ENCODE results near the gene CINP.
"Not testable (repeated sequence)": the region's sequence is repeated elsewhere in the genome, so short reads cannot be mapped to it uniquely, and the experiment has no call there.

DNA sequence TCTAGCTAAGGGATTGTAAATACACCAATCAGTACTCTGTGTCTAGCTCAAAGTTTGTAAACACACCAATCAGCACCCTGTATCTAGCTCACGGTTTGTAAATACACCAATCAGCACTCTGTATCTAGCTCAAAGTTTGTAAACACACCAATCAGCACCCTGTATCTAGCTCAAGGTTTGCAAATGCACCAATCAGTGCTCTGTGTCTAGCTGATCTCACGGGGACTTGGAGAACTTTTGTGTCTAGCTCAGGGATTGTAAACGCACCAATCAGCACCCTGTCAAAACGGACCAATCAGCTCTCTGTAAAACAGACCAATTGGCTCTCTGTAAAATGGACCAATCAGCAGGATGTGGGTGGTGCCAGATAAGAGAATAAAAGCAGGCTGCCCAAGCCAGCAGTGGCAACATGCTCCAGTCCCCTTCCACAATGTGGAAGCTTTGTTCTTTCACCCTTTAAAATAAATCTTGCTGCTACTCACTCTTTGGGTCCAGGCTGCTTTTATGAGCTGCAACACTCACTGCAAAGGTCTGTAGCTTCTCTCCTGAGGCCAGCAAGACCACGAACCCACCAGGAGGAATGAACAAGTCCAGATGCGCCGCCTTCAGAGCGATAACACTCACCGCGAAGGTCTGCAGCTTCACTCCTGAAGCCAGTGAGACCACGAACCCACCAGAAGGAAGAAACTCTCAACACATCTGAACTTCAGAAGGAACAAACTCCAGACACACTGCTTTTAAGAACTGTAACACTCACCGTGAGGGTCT is 64.2 kb downstream of the CINP start:
- TF ChIP-seq, protein P1, sequence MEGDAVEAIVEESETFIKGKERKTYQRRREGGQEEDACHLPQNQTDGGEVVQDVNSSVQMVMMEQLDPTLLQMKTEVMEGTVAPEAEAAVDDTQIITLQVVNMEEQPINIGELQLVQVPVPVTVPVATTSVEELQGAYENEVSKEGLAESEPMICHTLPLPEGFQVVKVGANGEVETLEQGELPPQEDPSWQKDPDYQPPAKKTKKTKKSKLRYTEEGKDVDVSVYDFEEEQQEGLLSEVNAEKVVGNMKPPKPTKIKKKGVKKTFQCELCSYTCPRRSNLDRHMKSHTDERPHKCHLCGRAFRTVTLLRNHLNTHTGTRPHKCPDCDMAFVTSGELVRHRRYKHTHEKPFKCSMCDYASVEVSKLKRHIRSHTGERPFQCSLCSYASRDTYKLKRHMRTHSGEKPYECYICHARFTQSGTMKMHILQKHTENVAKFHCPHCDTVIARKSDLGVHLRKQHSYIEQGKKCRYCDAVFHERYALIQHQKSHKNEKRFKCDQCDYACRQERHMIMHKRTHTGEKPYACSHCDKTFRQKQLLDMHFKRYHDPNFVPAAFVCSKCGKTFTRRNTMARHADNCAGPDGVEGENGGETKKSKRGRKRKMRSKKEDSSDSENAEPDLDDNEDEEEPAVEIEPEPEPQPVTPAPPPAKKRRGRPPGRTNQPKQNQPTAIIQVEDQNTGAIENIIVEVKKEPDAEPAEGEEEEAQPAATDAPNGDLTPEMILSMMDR (IDR thresholded peaks at IDR 0.05) = not testable (repeated sequence)
- not testable (repeated sequence) for TF ChIP-seq POLR2A (IDR thresholded peaks at IDR 0.05)
